ENCODE measurements around the gene SLC35A1. TPM values are rescaled to one million over a fixed set of nuclear protein-coding genes. Genes with fewer than 3 reads are reported as not detected.

Gene SLC35A1, protein sequence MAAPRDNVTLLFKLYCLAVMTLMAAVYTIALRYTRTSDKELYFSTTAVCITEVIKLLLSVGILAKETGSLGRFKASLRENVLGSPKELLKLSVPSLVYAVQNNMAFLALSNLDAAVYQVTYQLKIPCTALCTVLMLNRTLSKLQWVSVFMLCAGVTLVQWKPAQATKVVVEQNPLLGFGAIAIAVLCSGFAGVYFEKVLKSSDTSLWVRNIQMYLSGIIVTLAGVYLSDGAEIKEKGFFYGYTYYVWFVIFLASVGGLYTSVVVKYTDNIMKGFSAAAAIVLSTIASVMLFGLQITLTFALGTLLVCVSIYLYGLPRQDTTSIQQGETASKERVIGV
- 22.6 TPM for total RNA-seq

DNA sequence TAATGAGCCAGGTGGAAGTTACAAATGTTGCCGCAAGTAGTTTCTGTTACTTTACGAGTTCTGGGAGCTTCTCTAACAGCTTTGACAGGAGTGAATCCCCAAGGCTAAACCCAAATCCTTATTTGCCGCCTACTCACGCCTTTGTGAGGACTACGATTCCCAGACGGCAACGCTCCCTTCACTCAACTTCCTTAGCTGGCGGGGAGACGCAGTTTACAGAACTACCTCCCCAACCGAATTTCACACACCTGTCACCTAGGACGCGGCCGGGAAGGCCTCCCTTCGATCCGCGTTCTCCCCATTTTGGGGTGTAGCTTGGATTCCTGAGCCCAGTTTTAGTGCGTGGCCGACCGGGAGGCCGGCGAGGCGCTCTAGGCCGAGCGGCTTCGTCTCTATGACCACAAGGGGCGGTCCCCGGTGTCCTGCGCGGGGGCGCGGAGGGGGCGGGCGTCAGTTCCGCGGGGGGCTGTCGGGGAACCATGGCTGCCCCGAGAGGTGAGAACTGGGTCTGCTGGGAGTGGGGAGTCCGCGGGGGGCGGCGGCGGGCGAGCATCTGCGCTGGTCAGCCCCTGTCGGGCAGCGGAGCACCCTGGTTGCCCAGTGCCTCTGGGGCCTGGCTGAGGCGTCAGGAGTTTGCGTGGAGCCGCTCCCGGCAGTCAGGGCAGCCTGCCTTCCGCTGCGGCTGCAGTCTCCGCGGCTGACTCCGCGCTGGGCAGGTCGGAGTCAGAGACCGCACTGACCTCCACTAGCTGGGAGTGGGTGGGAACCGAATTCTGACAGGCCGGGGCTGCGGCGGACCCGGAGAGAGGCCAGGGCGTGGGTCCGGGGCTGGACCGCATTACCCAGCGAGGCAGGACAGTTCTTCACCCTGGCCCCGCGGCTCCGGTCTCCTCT is at the start of gene SLC35A1:
Gene SLC35A1 (plus strand): TSS at position 450 of the 894 bp plus-strand sequence. CDS start 30 bp downstream, at position 480.

Small RNA genes within 50 kb of the gene (small RNA-seq; reads per million reads assigned to genes)
- gene AL049697.2 (not detected), gene RNU6-444P (not detected)

Other genes starting within 250 kb of the SLC35A1 start
- 31.6 TPM for gene SMIM8, start 150.4 kb upstream of the SLC35A1 start, total RNA-seq
- gene GJB7, start 143.7 kb upstream of the SLC35A1 start, total RNA-seq = 0.92 TPM
- gene C6orf163, start 128.2 kb upstream of the SLC35A1 start, total RNA-seq = 6.2 TPM
- gene CFAP206, start 65.0 kb upstream of the SLC35A1 start, total RNA-seq = 14.8 TPM
- gene RARS2, start 117.0 kb downstream of the SLC35A1 start, total RNA-seq = 51.4 TPM
- 48.2 TPM for gene ORC3, start 117.2 kb downstream of the SLC35A1 start, total RNA-seq
- gene AKIRIN2, start 229.3 kb downstream of the SLC35A1 start, total RNA-seq = 51.0 TPM